Skeletal muscle cell (primary cell): ENCODE measurements around the gene GIT2.
A peak's percentile ranks its signal among the peaks of the same experiment; 100 is the strongest.
"Not testable (repeated sequence)": the region's sequence is repeated elsewhere in the genome, so short reads cannot be mapped to it uniquely, and the experiment has no call there.

Source experiments
- DNase-seq: peaks from one replicate; pipeline ENCODE4 v3.0.0-alpha.2; 2010; ENCODE audit warnings: low read depth
- H3K4me3 ChIP-seq: 2 replicates; pipeline ENCODE4 v1.5.1; 2011; ENCODE audit warnings: low read depth, mild to moderate bottlenecking, control low read depth, low read length, moderate library complexity

GIT2 gene, protein sequence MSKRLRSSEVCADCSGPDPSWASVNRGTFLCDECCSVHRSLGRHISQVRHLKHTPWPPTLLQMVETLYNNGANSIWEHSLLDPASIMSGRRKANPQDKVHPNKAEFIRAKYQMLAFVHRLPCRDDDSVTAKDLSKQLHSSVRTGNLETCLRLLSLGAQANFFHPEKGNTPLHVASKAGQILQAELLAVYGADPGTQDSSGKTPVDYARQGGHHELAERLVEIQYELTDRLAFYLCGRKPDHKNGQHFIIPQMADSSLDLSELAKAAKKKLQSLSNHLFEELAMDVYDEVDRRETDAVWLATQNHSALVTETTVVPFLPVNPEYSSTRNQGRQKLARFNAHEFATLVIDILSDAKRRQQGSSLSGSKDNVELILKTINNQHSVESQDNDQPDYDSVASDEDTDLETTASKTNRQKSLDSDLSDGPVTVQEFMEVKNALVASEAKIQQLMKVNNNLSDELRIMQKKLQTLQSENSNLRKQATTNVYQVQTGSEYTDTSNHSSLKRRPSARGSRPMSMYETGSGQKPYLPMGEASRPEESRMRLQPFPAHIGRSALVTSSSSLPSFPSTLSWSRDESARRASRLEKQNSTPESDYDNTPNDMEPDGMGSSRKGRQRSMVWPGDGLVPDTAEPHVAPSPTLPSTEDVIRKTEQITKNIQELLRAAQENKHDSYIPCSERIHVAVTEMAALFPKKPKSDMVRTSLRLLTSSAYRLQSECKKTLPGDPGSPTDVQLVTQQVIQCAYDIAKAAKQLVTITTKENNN

DNA sequence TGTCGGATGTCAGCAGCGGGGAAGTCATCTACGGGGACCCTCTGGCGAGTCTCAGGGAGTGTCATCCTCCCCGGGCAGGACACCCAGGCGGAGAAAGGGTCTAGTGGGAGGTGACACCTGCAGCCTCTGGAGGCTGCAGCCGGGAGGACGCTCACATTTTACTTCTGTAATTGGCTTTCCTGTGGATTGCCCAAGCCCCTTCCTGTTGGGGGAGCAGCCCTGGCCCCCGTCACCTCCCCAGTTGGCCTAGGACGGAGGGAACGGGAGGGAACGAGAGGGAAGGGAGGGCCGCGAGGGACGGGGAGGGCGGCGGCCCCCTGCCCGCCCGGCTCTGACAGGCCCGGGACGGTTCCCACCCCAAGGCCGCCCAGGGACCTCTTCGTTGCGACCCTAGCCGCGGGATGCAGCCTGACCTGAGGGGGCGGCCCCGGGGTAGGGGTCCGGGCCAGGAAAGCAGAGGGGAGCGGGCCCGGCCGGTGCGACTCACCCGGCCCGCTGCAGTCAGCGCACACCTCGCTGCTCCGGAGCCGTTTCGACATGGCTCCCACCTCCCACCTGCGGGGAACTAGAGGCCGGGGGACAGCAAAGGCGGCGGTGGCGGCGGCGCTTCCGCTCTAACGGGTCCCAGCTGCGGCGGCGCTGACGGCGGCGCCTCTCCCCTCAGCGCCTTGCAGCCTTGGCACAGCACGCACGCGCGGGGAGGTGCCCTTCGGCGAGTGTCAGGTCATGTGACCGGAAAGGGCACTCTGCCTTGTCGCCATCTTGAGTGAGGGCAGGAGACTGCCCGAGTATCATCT is at the start of gene GIT2:
TSS of gene GIT2 (minus strand) at position 683 of the 797 bp plus-strand sequence. CDS start at position 539, 144 bp downstream.
- DNase-seq, result peak; percentile 62
- peak within 1 kb of the TSS; percentile 93 for H3K4me3 ChIP-seq

DNA sequence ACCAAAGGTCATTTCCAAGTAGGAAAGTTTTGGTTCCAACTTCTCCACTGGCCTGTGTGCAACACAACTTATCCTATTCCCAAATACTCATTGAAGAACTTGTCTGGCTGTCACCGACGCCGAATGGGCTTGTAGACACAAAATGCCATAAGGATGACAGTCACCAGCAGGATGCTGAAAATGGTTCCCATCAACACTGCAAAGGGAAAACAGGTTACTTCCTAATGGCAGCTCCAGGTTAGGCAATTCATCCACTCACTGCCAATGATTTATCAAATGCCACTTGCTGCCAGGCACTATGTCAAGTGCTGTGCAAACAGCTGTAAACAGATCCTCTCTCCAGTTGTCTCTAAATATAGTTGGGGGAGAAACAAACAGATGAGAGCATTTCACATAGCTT is 46.1 kb upstream of the GIT2 start:
- H3K4me3 ChIP-seq, result no peak overlapping the region
- DNase-seq, result no peak

DNA sequence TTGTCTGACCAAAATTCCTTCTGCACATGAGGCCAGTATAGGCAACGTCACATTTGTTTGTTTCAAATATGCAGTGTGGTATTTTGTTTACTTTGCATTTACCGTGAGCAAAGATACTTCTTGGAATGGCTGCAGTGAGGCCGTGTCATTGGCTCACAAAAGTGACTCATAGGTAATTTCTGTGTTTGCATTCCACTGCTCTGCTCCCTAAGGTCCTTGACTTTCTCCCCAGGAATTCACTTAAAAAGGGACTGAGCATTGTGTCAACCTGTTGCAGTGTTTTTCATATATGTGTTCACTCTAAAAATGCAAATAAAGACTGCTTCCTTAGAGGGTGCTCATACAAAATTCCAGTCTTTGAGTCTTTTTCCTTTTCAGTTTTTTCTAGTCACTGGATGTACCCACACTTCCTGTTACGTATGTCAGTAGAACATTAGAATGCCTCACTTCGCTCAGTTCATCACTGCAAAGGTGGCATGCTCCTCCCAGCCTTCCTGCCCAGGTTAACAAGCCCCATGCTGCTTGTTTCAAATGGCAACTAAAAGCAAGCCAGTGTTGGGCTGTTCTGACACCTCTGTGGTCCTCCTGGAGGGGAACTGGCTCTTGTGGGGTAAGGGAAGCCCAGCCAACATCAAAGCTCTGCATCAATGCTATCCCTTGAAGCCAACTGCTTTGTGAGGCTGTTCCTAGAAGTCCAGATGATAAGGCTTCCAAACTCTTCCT is 43.1 kb upstream of the GIT2 start:
- no peak overlapping the region for H3K4me3 ChIP-seq
- DNase-seq, result peak; percentile 77

DNA sequence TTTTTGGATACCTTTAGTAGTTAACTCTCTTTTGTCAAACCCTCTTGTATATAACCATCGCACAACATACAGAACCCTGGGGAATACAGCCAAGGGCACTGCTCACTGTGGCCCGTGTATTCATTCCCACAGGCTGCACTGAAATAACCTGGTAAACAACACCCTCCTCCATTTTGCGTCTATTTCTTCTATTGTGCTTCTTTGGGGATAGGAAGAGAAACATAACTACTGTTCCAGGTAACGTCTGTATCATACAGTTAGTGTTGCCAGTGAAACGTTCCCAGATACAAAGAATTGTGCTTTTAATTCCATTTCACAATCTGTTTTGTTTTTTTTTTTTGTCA is 42.5 kb upstream of the GIT2 start:
- no peak overlapping the region for H3K4me3 ChIP-seq
- DNase-seq, result no peak

DNA sequence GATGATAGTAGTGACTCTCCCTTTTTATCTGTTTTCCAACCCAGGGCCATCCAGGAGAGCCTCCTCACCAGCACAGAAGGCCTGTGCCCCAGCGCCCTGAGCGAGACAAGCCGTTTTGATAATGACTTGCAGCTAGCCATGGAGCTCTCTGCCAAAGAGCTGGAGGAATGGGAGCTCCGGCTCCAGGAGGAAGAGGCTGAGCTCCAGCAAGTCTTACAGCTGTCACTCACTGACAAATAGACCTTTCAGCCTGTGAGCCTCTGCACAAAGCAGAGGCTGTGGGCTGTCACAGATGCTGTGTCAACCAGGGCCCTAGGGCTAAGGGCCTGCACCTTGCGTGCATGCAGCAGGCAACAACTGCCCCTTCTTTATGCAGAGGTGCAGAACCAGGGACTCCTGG is 41.1 kb upstream of the GIT2 start:
- no peak overlapping the region for H3K4me3 ChIP-seq

DNA sequence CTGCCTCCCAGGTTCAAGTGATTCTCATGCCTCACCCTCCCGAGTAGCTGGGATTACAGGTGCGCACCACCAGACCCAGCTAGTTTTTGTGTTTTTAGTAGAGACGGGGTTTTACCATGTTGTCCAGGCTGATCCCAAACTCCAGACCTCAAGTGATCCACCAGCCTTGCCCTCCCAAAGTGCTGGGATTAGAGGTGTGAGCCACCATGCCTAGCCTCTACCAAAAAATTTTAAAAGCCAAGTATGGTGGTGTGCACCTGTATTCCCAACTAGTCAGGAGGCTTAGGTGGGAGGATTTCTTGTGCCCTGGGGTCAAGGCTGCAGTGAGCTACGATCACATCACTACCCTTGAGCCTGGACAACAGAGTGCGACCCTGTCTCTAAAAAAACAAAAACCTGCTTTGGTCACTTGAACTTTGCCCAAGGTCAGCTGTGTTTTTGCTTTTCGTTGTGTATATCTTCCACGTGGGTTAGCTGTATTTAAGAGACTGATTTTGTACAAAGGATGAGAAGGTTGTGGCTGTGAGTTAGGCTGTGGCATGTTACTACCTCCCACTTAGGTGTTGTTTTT is 39.5 kb upstream of the GIT2 start:
- no peak overlapping the region for H3K4me3 ChIP-seq
- no peak for DNase-seq

More for the DNA sequence above, 41.1 kb upstream of the GIT2 start:
- no peak for DNase-seq

DNA sequence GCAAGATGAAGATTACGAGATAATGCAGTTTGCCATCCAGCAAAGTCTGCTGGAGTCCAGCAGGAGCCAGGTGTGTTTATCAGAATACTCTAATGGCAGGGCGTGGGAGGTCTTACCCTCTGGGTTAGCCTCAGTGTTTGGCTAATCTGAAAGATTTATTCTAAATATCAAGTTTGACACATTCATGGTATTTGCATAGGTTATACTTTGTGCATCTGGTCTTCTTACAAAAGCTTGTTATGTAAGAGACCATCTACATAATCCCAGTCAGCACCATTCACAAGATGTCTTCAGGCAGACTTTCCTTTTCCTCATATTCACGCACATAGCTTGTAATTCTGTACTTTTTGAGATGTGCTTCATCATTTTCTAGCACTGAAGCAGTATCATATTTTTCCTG is 37.7 kb upstream of the GIT2 start:
- no peak for DNase-seq
- no peak overlapping the region for H3K4me3 ChIP-seq

DNA sequence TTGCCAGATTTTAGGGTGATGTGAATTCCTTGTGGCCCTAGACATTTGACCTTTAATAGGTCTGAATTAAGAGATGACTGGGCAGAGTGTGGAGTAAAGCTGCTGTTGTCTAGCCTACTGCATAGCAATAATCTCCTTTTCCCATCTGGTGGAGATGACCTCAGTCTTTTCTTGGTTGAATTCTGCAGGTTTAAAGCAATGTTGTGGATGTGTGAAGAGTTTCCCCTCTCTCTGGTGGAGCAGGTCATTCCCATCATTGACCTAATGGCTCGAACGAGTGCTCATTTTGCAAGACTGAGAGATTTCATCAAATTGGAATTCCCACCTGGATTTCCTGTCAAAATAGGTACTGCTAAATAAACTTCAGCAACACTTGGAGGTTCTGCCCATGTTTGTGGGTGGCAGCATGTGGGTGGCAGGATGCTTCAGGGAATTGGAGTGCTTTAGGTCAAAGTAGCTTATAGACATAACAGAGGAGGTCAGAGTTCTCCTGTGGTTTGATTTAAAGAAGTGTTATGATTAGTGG is 33.2 kb upstream of the GIT2 start:
- H3K4me3 ChIP-seq, result no peak overlapping the region
- DNase-seq, result no peak

DNA sequence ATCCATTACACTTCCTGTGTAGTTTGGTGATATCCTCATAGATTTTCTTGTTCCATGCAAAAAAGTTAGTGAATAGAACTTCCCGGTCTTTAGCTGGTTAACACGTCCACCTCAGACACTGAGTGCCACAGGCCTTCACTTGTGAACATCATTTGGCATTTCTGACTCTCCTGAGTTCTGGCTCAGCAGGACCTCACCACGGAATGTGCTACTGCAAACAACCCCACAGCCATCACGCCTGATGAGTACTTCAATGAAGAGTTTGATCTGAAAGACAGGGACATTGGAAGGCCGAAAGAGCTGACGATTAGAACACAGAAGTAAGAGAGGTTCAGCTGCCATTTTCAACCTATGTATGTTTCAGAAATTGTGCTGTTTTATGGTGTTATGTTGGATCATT is 32.2 kb upstream of the GIT2 start:
- H3K4me3 ChIP-seq, result no peak overlapping the region
- DNase-seq, result no peak

DNA sequence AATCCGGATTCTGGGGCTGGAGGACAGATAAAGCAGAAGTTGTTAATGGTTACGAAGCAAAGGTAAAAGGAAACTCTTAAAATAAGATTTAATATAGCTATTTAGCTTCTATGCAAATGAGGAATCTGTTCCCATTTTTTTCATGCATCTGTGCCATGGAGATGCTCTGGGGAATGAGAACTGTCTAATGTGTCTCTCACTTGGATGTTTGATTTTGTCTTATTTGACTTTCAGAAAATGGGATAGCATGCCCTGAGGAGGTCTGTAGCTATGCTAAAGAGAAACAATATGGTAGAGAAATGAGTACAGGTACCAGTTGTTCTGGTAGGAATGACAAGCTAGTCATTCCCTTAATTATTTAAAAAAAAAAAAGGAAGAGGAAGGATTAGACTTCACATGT is 27.9 kb upstream of the GIT2 start:
- no peak overlapping the region for H3K4me3 ChIP-seq
- no peak for DNase-seq

DNA sequence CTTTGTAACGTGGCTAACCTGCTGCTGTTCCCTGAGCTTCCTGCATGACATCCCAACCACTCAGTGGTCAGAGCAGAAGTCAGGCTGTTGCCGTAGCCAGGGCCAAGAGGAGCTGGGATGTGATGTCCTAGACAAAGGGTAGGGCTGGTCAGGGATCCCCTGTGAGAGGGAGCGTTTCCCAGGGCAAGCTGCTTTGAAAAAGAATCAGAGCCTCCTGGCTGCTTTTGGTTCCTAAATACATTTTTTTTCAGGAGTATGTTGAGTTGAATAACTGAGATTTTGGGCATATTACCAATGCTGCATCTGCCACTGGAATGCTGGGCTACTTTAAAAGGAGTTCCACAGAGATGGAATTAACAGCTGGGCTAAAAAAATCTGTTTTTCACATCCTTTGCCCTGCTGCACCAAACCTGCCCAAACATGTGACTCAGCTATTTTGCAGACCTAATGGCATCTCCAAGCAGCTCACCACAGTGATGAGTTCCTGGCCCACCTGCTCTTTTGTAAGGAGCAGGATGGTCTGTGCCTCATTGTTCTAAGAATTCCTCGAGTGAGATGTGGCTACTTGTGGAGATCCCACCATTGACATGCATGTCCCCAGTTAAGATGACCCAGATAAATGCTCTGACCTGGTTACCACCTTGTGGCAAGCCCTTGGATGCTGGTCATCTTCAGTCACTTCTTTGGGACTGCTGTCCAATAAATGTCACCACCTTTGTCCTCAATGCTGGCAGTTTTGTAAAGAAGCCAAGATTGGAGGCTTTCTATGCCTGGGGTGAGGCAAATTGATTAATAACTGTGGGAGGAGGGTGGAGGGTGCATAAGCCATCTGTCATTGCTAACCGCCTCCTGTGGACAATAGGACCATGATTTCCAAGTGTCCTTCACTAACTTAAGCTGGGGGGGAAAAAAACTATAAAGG is 27.2 kb upstream of the GIT2 start:
- no peak overlapping the region for H3K4me3 ChIP-seq
- DNase-seq, result peak; percentile 53

DNA sequence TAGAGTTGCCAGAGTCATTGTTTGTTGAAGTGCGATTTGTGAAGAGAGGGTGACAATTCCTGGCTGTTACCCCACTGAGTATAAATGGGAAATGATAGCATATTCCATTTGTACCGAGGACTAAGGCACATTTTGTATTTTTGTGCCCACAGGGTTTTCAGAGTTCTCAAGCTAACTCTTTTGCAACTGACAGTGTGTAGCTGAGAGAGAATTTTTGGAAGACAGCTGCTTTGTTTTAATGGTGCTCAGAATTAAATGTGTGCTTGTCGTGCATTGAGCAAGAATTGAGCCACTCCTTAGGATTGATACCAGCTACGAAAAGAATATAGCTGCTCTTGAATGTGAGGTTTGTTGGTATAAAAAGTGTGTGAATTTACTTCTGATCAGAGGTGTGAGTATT is 24.8 kb upstream of the GIT2 start:
- no peak for DNase-seq
- no peak overlapping the region for H3K4me3 ChIP-seq

DNA sequence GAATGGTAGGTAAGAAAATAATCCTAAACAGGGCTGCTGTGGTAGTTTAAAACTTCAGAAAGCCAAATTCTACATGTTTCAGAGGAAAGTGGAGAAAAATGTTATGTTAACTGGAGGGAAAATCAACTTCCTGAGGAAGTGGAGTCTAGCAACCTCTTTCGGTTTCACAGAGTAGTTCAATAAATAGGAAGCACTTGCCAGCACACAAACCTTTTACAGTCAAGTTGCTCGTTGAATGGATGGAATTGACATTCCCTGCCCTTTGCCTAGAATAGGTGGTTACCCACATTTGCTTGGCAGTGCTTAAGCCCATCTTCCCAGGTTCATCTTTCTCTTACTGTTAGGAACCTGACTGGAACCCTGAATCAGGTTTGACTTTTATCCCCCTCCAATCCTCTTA is 19.0 kb upstream of the GIT2 start:
- DNase-seq, result no peak
- no peak overlapping the region for H3K4me3 ChIP-seq

DNA sequence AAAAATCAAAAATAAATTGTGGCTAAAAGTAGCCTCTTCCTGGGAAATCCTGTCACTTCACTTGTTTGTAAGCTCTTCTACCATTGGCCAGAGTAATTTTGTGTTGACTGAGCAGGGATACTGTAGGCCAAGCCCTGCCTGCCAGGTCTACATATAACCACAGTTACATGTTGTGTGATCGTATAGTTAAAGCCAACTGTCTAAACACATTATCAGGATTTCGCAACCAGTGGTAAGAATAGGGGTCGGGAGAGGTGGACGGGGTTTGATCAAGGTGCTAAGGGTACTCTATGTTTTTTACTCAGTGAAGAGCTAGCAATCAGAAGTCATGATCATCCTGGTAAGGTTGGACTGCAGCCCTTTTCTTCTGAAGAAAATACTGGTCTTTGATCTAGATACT is 16.5 kb upstream of the GIT2 start:
- H3K4me3 ChIP-seq, result no peak overlapping the region
- DNase-seq, result no peak

DNA sequence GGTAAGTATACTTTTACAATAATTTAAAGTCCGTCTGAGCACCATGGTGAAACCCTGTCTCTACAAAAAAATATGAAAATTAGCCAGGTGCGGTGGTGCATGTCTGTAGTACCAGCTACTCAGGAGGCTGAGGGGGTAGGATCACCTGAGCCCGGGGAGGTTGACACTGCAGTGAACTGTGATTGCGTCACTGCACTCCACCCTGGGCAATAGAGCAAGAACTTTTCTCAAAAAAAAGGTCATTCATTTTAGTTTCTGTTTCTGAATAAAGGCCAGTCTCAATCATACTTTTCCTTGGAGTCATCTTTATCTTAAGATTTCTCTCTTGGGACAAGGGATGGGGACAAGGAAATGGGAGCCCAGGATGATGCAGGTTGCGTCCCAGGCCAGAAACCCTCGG is 16.0 kb upstream of the GIT2 start:
- H3K4me3 ChIP-seq, result no peak overlapping the region
- no peak for DNase-seq

DNA sequence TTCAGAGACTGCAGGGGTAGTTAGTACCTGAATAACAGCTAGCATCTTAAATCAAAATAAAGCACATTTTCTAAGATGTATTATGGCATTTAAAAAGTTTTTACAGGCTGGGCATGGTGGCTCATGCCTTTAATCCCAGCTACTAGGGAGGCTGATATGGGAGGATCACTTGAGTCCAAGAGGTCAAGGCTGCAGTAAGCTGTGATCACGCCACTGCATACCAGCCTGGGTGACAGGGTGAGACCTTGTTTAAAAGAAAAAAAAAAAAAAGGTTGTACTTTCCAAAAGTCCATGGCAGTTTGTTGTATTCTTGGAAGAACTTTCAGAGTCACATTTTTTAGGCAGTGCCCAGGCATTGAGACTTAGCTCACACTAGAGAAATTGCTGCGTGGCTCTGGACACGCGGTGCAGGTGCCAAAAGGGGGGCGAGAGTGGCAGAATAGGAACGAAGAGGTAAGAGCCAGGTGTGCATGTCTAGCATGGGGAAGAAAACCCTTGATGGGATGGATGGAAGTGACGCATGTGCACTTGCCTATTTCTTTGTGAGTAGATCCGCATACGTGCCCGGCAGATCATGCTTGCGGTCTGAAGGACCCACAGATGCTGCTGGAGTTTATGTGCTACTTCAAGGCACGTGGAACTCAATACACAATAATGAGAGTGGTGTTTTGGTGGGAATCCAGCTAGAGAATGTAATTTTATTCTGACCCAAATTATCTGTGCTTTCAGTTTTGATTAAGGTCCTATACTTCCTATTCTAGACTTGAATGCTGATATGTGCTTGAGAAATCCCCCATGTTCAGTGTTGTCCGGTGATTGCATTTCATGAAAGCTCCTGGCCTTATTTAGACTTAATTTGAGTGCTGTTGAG is 14.9 kb upstream of the GIT2 start:
- H3K4me3 ChIP-seq, result no peak overlapping the region
- DNase-seq, result no peak

DNA sequence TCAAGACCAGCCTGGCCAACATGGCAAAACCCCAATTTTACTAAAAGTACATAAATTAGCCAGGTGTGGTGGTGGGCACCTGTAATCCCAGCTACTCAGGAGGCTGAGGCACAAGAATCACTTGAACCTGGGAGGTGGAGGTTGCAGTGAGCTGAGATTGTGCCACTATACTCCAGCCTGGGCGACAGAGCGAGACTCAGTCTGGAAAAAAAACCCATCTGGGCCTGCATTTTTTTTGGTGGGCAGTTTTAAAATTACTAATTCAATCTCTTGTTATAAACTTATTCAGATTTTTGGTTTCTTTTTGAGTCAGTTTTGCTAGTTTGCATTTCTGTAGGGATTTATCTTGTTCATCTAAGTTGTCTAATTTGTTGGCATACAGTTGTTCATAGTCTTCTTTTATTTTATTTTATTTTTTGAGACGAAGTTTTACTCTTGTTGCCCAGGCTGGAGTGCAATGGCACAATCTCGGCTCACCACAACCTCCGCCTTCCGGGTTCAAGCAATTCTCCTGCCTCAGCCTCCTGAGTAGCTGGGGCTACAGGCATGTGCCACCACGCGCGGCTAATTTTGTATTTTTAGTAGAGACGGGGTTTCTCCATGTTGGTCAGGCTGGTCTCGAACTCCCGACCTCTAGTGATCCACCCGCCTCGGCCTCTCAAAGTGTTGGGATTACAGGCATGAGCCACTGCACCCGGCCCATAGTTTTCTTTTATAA is 12.7 kb upstream of the GIT2 start:
- not testable (repeated sequence) for H3K4me3 ChIP-seq, DNase-seq
